Right atrium auricular region (tissue), 2 donors: ENCODE results near the gene CDC42BPG. TPM values are rescaled to one million over a fixed set of nuclear protein-coding genes. Genes with fewer than 3 reads are reported as not detected.

Experiments used
- DNase-seq: peaks from one replicate; pipeline ENCODE4 v3.0.0-alpha.2; 2019; ENCODE audit warnings: low spot score
- H3K27ac ChIP-seq, 2 donors: fragments of 200-600 bp; sonication (generic); 1 replicate in 1 of 2; 2 replicates in 1 of 2; pipeline ENCODE4 v1.5.1; 2016 to 2019
- H3K27me3 ChIP-seq, 2 donors: fragments of 200-600 bp; sonication (generic); one replicate each; pipeline versions ENCODE4 v1.5.1 to v1.6.0; 2017 to 2019
- H3K36me3 ChIP-seq: fragments of 200-600 bp; sonication (generic); one replicate; pipeline ENCODE4 v1.5.1; 2016
- H3K4me1 ChIP-seq, 2 donors: fragments of 200-600 bp; sonication (generic); one replicate each; pipeline versions ENCODE4 v1.5.1 to v1.6.0; 2017 to 2019
- H3K4me3 ChIP-seq, 2 donors: fragments of 200-600 bp; sonication (generic); 1 replicate in 1 of 2; 2 replicates in 1 of 2; pipeline ENCODE4 v1.5.1; 2017 to 2019; ENCODE audit warnings: mild to moderate bottlenecking in 1 of 2, moderate library complexity in 1 of 2
- H3K9me3 ChIP-seq, 2 donors: fragments of 200-600 bp; sonication (generic); one replicate each; pipeline ENCODE4 v1.5.1; 2019
- CTCF ChIP-seq, 2 donors: fragments of 200-600 bp; sonication (generic); IDR thresholded peaks; one replicate each; pipeline ENCODE4 v1.5.1; 2019; ENCODE audit warnings: antibody characterized with exemption in 2 of 2
- total RNA-seq, 2 donors: library from RNA; depleted of rRNA; stranded (reverse); fragments of >200 nt; gene quantifications; one replicate each; pipeline ENCODE4 v1.1.0, GENCODE V29; 2016

The CDC42BPG gene
- total RNA-seq, 2 donors from 2014 or later = 0.33 to 1.0 TPM

- no peak for TF ChIP-seq CTCF (IDR thresholded peaks at IDR 0.05)
- Histone ChIP-seq H3K4me3 (no peak overlapping the region), H3K36me3 (no peaks in the 10 kb centered on the region), H3K4me1 (peaks cover 0 to 3% of the 10 kb centered on the region in 2 donors), H3K9me3 (no peaks in the 10 kb centered on the region), H3K27ac (no peak overlapping the region), H3K27me3 (no peaks in the 10 kb centered on the region)
- no peak for DNase-seq
Measured at GRCh38 chr11:64814712-64815187, 29.7 kb downstream of the CDC42BPG start.

- Histone ChIP-seq H3K9me3 (no peaks in the 10 kb centered on the region), H3K4me3 (no peak overlapping the region), H3K27ac (no peak overlapping the region), H3K4me1 (peaks cover 0 to 12% of the 10 kb centered on the region in 2 donors), H3K36me3 (no peaks in the 10 kb centered on the region), H3K27me3 (no peaks in the 10 kb centered on the region)
- DNase-seq = no peak
- TF ChIP-seq CTCF (IDR thresholded peaks at IDR 0.05) = no peak
Measured at GRCh38 chr11:64813826-64814225, 30.6 kb downstream of the CDC42BPG start.

- Histone ChIP-seq H3K4me3 (peak overlapping the region in 1 of 2 donors; percentile 85), H3K27me3 (no peaks in the 10 kb centered on the region), H3K4me1 (peaks cover 0 to 12% of the 10 kb centered on the region in 2 donors), H3K9me3 (no peaks in the 10 kb centered on the region), H3K36me3 (no peaks in the 10 kb centered on the region), H3K27ac (peak overlapping the region; percentile 25 to 80)
- no peak for TF ChIP-seq CTCF (IDR thresholded peaks at IDR 0.05)
- DNase-seq = no peak
Measured at GRCh38 chr11:64810891-64811272, 33.6 kb downstream of the CDC42BPG start.

GRCh38 chr11:64810271-64810890 is 34.1 kb downstream of the CDC42BPG start, which contains the start of gene MEN1:
MEN1 (minus strand) TSS chr11:64810551; CDS start chr11:64810109, 442 bp downstream.
- Histone ChIP-seq H3K27me3 (no peaks in the 10 kb centered on the region), H3K27ac (peak within 1 kb of the TSS; percentile 72 to 80), H3K9me3 (no peaks in the 10 kb centered on the region), H3K4me3 (peak within 1 kb of the TSS; percentile 85 to 90), H3K36me3 (peaks cover 5% of the 10 kb centered on the region), H3K4me1 (peaks cover 0 to 12% of the 10 kb centered on the region in 2 donors)
- TF ChIP-seq CTCF (IDR thresholded peaks at IDR 0.05) = peak in 1 of 2 donors; percentile 22
- peak; percentile 97 for DNase-seq

- H3K4me1 ChIP-seq = peaks cover 0 to 12% of the 10 kb centered on the region in 2 donors
- no peak for TF ChIP-seq CTCF (IDR thresholded peaks at IDR 0.05)
- DNase-seq = no peak
- no peaks in the 10 kb centered on the region for H3K9me3 ChIP-seq
- H3K36me3 ChIP-seq = peaks cover 10% of the 10 kb centered on the region
- H3K27me3 ChIP-seq = no peaks in the 10 kb centered on the region
- H3K4me3 ChIP-seq = peak overlapping the region; percentile 85 to 90
- peak overlapping the region; percentile 72 to 80 for H3K27ac ChIP-seq
Measured at GRCh38 chr11:64809781-64810241, 34.6 kb downstream of the CDC42BPG start.
